Mesenchymal stem cell (in vitro differentiated cells and primary cell): ENCODE results near the gene PTPN20.

ENCODE experiments used
- DNase-seq: peaks from one replicate; pipeline ENCODE4 v3.0.0-alpha.2; 2013
- H2AFZ ChIP-seq: one replicate; pipeline ENCODE4 v1.6.1; 2013; ENCODE audit warnings: low read depth, mild to moderate bottlenecking, control low read depth, inconsistent platforms, low read length, moderate library complexity
- H2AK5ac ChIP-seq: 2 replicates; pipeline ENCODE4 v1.6.1; 2013; ENCODE audit warnings: low read length, moderate library complexity, mild to moderate bottlenecking, inconsistent platforms; ENCODE audit not compliant: severe bottlenecking
- H2BK120ac ChIP-seq: one replicate; pipeline ENCODE4 v1.6.1; 2013; ENCODE audit warnings: low read depth, mild to moderate bottlenecking, inconsistent platforms, low read length, moderate library complexity
- H2BK12ac ChIP-seq, 2 experiments: one replicate each; pipeline ENCODE4 v1.6.1; 2013; ENCODE audit warnings: inconsistent platforms in 2 of 2, low read length in 2 of 2, mild to moderate bottlenecking in 2 of 2, moderate library complexity in 2 of 2, control low read depth in 1 of 2
- H2BK15ac ChIP-seq: one replicate; pipeline ENCODE4 v1.6.1; 2013; ENCODE audit warnings: mild to moderate bottlenecking, low read depth, inconsistent platforms; ENCODE audit not compliant: poor library complexity, severe bottlenecking
- H2BK5ac ChIP-seq: 2 replicates; pipeline ENCODE4 v1.6.1; 2013; ENCODE audit warnings: low read depth, mild to moderate bottlenecking, low read length, control low read depth, inconsistent platforms; ENCODE audit not compliant: poor library complexity, severe bottlenecking
- H3K14ac ChIP-seq, 2 experiments: one replicate each; pipeline ENCODE4 v1.6.1; 2013; ENCODE audit warnings: inconsistent platforms in 2 of 2, low read length in 2 of 2, control low read depth in 1 of 2, mild to moderate bottlenecking in 1 of 2, moderate library complexity in 1 of 2
- H3K18ac ChIP-seq, 2 experiments: one replicate each; pipeline ENCODE4 v1.6.1; 2013; ENCODE audit warnings: inconsistent platforms in 2 of 2, low read length in 2 of 2, control low read depth in 1 of 2, low read depth in 1 of 2, mild to moderate bottlenecking in 1 of 2
- H3K23ac ChIP-seq, 2 experiments: one replicate each; pipeline ENCODE4 v1.6.1; 2013; ENCODE audit warnings: inconsistent platforms in 2 of 2, low read length in 2 of 2, mild to moderate bottlenecking in 2 of 2, moderate library complexity in 2 of 2, control low read depth in 1 of 2
- H3K27ac ChIP-seq: 2 replicates; pipeline ENCODE4 v1.5.1; 2013; ENCODE audit warnings: mild to moderate bottlenecking, moderate library complexity, low read length, control low read depth, inconsistent platforms; ENCODE audit not compliant: poor library complexity, severe bottlenecking
- H3K27me3 ChIP-seq, 2 experiments: 2 replicates each; pipeline versions ENCODE4 v1.6.1 to v1.7.0; 2013; ENCODE audit warnings: low read length in 2 of 2, mild to moderate bottlenecking in 2 of 2, moderate library complexity in 2 of 2, control low read depth in 1 of 2, inconsistent platforms in 1 of 2; ENCODE audit not compliant: control insufficient read depth in 1 of 2, insufficient read depth in 1 of 2
- H3K36me3 ChIP-seq, 2 experiments: 2 replicates each; pipeline versions ENCODE4 v1.6.1 to v1.7.0; 2013; ENCODE audit warnings: low read length in 2 of 2, control low read depth in 1 of 2, inconsistent platforms in 1 of 2, low read depth in 1 of 2, mild to moderate bottlenecking in 1 of 2; ENCODE audit not compliant: insufficient read depth in 2 of 2, control insufficient read depth in 1 of 2
- H3K4ac ChIP-seq, 2 experiments: one replicate each; pipeline ENCODE4 v1.6.1; 2013; ENCODE audit warnings: inconsistent platforms in 2 of 2, low read length in 2 of 2, mild to moderate bottlenecking in 2 of 2, moderate library complexity in 2 of 2, control low read depth in 1 of 2, low read depth in 1 of 2
- H3K4me1 ChIP-seq: 2 replicates; pipeline ENCODE4 v1.6.1; 2013; ENCODE audit warnings: low read depth, low read length, control low read depth; ENCODE audit not compliant: control insufficient read depth, insufficient read depth
- H3K4me2 ChIP-seq: 2 replicates; pipeline ENCODE4 v1.6.1; 2013; ENCODE audit warnings: low read length, mild to moderate bottlenecking, inconsistent platforms; ENCODE audit not compliant: poor library complexity, severe bottlenecking
- H3K4me3 ChIP-seq, 2 experiments: 2 replicates each; pipeline versions ENCODE4 v1.5.1 to v1.7.0; 2013; ENCODE audit warnings: low read length in 2 of 2, mild to moderate bottlenecking in 2 of 2, control low read depth in 1 of 2, low read depth in 1 of 2; ENCODE audit not compliant: insufficient read depth in 1 of 2
- H3K79me1 ChIP-seq: replicated peaks from 2 replicates; pipeline ENCODE4 v1.6.1; 2013; ENCODE audit warnings: mild to moderate bottlenecking, control low read depth, low read length, inconsistent platforms; ENCODE audit not compliant: poor library complexity, severe bottlenecking
- H3K9ac ChIP-seq: 2 replicates; pipeline ENCODE4 v1.7.0; 2013; ENCODE audit warnings: mild to moderate bottlenecking, low read length, moderate library complexity
- H3K9me3 ChIP-seq: 2 replicates; pipeline ENCODE4 v1.7.0; 2013; ENCODE audit warnings: mild to moderate bottlenecking, low read length; ENCODE audit not compliant: control insufficient read depth
- H4K8ac ChIP-seq: one replicate; pipeline ENCODE4 v1.6.1; 2013; ENCODE audit warnings: inconsistent platforms, mild to moderate bottlenecking, low read length, moderate library complexity
- H4K91ac ChIP-seq: one replicate; pipeline ENCODE4 v1.6.1; 2013; ENCODE audit warnings: mild to moderate bottlenecking, low read length, inconsistent platforms
- WGBS: methylation state at CpG from one replicate; pipeline ENCODE4 v1.1.7; 2013; ENCODE audit warnings: mixed read lengths; 5-methylcytosine and 5-hydroxymethylcytosine counted together

Gene PTPN20

GRCh38 chr10:47021850-47022249 is 110.6 kb downstream of the PTPN20 start:
- no peak overlapping the region for H3K23ac ChIP-seq
- no peaks in the 10 kb centered on the region for H3K36me3 ChIP-seq
- H3K4me2 ChIP-seq = no peak overlapping the region
- no peak overlapping the region for H3K9ac ChIP-seq
- no peak overlapping the region for H2BK12ac ChIP-seq
- H4K91ac ChIP-seq = no peak overlapping the region
- no peak overlapping the region for H2AFZ ChIP-seq
- H3K14ac ChIP-seq = no peak overlapping the region
- no peak overlapping the region for H2BK15ac ChIP-seq
- no peak overlapping the region for H2AK5ac ChIP-seq
- no peak overlapping the region for H2BK120ac ChIP-seq
- H3K27me3 ChIP-seq = peaks cover 0 to 11% of the 10 kb centered on the region in 2 experiments
- 89% methylated on average over 6 of the region's 6 CpGs for WGBS
- H3K4me1 ChIP-seq = no peaks in the 10 kb centered on the region
- no peak overlapping the region for H3K18ac ChIP-seq
- no peak for DNase-seq
- no peak overlapping the region for H2BK5ac ChIP-seq
- no peak overlapping the region for H3K27ac ChIP-seq
- no peak overlapping the region for H4K8ac ChIP-seq
- H3K4me3 ChIP-seq = no peak overlapping the region
- no peaks in the 10 kb centered on the region for H3K79me1 ChIP-seq
- H3K9me3 ChIP-seq = no peaks in the 10 kb centered on the region
- H3K4ac ChIP-seq = no peak overlapping the region

GRCh38 chr10:47022311-47023131 is 111.3 kb downstream of the PTPN20 start:
- Histone ChIP-seq H2AFZ (no peak overlapping the region), H3K14ac (no peak overlapping the region), H3K79me1 (no peaks in the 10 kb centered on the region)

GRCh38 chr10:47023237-47024045 is 112.2 kb downstream of the PTPN20 start:
- Histone ChIP-seq H3K4me2 (no peak overlapping the region), H3K18ac (no peak overlapping the region), H3K36me3 (no peaks in the 10 kb centered on the region), H3K9ac (peak overlapping the region; percentile 46), H2BK15ac (no peak overlapping the region), H3K14ac (peak overlapping the region in 1 of 2 experiments; percentile 0), H3K4ac (no peak overlapping the region), H3K4me1 (no peaks in the 10 kb centered on the region), H2AFZ (no peak overlapping the region), H3K23ac (no peak overlapping the region), H2BK12ac (no peak overlapping the region), H3K4me3 (no peak overlapping the region), H2AK5ac (no peak overlapping the region), H3K27ac (no peak overlapping the region), H2BK120ac (no peak overlapping the region), H2BK5ac (no peak overlapping the region), H3K79me1 (no peaks in the 10 kb centered on the region), H4K91ac (no peak overlapping the region), H3K27me3 (peaks cover 0 to 8% of the 10 kb centered on the region in 2 experiments), H3K9me3 (no peaks in the 10 kb centered on the region), H4K8ac (no peak overlapping the region)
- DNase-seq = no peak
- WGBS = 89% methylated on average over 13 of the region's 17 CpGs

More at GRCh38 chr10:47022311-47023131, 111.3 kb downstream of the PTPN20 start:
- Histone ChIP-seq H2BK15ac (no peak overlapping the region), H2BK5ac (no peak overlapping the region), H3K4me3 (no peak overlapping the region), H4K8ac (no peak overlapping the region), H3K36me3 (no peaks in the 10 kb centered on the region), H2AK5ac (no peak overlapping the region), H2BK120ac (no peak overlapping the region), H3K4ac (no peak overlapping the region), H3K27me3 (peaks cover 0 to 8% of the 10 kb centered on the region in 2 experiments), H4K91ac (no peak overlapping the region), H3K4me1 (no peaks in the 10 kb centered on the region), H2BK12ac (no peak overlapping the region), H3K9ac (peak overlapping the region; percentile 46), H3K4me2 (no peak overlapping the region), H3K27ac (no peak overlapping the region), H3K9me3 (no peaks in the 10 kb centered on the region), H3K18ac (no peak overlapping the region), H3K23ac (no peak overlapping the region)
- 75% methylated on average over 16 of the region's 16 CpGs for WGBS
- no peak for DNase-seq

GRCh38 chr10:47024046-47024322 is 112.8 kb downstream of the PTPN20 start:
- WGBS = 67% methylated on average over 1 of the region's 1 CpG
- no peak overlapping the region for H3K27ac ChIP-seq

More at GRCh38 chr10:47024046-47024322, 112.8 kb downstream of the PTPN20 start:
- no peak overlapping the region for H2BK5ac ChIP-seq
- H3K9ac ChIP-seq = no peak overlapping the region
- H2BK15ac ChIP-seq = no peak overlapping the region
- no peak overlapping the region for H2BK12ac ChIP-seq
- H2AFZ ChIP-seq = no peak overlapping the region
- no peaks in the 10 kb centered on the region for H3K4me1 ChIP-seq
- peaks cover 0 to 7% of the 10 kb centered on the region in 2 experiments for H3K27me3 ChIP-seq
- H3K4me3 ChIP-seq = no peak overlapping the region
- no peak for DNase-seq
- no peak overlapping the region for H2BK120ac ChIP-seq
- H3K18ac ChIP-seq = no peak overlapping the region
- H3K4ac ChIP-seq = no peak overlapping the region
- H3K4me2 ChIP-seq = no peak overlapping the region
- no peak overlapping the region for H2AK5ac ChIP-seq
- no peak overlapping the region for H4K91ac ChIP-seq
- H3K36me3 ChIP-seq = no peaks in the 10 kb centered on the region
- peak overlapping the region in 1 of 2 experiments; percentile 0 for H3K14ac ChIP-seq
- no peaks in the 10 kb centered on the region for H3K9me3 ChIP-seq
- H3K23ac ChIP-seq = no peak overlapping the region
- H3K79me1 ChIP-seq = no peaks in the 10 kb centered on the region
- H4K8ac ChIP-seq = no peak overlapping the region
